Activated T-cell treated with anti-CD3 and anti-CD28 coated beads, Interleukin-2, amount 50 U/mL, for 48 hours (primary cell): ENCODE data around the gene FRMD4A.
"Not testable (repeated sequence)": the region's sequence is repeated elsewhere in the genome, so short reads cannot be mapped to it uniquely, and the experiment has no call there.

ENCODE experiments used
- DNase-seq, 2 experiments: peaks; one replicate each; pipeline ENCODE4 v3.0.0-alpha.2; 2020

The FRMD4A gene

DNA sequence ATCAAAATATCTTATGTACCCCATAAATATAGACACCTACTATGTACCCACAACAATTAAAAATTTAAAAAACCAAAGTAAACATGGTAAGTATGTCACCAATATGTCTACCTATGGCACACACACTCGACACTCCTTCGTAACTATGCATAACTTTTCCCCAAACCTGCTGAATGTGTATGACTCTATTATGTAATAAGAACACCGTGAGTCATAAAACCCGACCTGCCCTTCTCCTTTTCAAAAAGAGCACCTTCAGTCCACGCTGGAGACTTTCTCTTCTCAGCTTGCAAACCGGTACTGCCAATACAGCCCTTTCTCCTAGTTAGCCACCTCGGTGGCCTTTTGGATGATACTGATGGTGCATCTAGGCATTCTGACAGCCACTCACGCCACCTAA, 557.7 kb downstream of the FRMD4A start:
- no peak for DNase-seq

DNA sequence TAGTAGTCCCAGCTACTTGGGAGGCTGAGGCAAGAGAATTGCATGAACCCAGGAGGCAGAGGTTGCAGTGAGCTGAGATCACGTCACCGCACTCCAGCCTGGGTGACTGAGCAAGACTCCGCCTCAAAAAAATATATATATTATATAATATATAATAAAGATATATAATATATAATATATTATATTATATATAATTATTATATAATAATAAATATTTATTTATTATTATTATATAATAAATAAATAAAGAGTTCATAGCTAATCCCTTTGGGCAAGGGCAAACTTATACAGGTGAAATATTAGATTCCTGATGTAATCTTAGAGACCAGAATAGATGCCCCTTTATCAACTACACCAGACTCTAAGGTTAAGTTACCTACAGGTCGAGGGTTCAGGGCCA, 558.7 kb downstream of the FRMD4A start:
- no peak for DNase-seq

DNA sequence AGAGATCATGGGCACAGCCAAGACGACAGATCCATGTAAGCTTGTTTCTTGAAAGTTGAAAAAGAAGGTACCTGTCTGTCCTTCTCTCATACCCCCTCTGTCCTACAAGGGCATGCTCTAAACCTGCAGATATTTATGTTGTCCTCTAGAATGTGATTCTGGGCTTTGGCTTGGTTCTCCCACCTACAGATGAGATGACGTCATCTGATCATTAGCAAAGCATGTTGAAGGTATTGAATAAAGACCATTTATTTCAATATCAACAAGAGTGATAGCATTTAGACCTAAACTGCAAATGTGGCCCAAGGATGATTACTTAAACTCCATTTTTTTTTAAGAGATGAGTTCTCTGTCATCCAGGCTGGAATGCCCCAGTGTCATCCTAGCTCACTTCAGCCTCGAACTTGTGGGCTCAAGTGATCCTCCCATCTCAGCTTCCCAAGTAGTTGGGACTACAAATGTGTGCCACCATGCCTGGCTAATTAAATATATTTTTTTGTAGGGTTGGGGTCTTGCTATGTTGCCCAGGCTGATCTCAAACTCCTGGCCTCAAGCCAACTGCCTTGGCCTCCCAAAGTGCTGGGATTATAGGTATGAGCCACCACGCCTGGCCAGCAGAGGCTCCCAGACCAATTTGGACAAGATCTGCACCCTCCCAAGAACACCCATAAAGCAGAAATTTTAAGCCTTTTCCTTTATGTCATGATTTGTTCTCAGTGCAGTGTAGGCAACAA, 559.8 kb downstream of the FRMD4A start:
- no peak for DNase-seq

DNA sequence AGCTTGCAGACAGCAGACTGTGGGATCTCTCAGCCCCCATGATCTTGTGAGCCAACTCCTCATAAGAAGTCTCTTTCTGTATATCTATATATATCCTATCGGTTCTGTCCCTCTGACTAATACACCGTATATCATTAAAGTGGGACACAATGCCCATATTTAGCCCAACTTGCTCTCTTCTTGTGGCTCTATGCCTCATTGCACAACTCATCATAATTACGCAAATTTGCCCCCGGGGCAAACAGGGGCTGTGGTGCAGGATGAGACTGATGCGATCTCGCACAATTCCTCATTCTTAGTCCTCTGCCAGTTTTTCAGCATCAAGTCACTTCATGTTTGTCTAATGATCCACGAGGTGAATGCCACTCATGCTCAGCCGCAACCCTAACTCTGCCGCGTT, 560.8 kb downstream of the FRMD4A start:
- no peak for DNase-seq

DNA sequence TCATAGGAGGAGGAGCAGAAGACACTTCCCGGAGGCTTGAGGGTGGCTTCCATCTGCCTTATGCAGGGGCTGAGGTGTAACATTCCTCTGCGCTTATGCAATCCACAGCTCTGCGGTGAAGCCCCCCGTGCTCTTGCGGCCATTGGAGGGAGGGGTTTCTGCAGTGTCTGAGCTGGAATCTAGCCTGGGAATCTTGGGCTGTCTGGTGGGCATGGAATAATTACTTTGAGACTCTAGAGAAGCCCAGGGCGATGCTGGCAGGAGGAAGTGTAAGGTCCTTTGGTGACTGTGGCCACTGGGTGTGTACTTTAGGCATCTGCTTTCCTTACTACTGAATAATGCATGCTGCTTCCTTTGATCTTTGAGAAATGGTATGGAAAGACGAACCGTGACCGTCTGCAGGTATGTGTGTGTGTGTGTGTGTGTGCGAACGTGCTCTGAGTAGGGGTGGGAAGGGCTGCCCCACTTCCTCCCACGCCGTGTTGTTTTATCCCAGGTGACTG, 563.0 kb downstream of the FRMD4A start:
- no peak for DNase-seq

DNA sequence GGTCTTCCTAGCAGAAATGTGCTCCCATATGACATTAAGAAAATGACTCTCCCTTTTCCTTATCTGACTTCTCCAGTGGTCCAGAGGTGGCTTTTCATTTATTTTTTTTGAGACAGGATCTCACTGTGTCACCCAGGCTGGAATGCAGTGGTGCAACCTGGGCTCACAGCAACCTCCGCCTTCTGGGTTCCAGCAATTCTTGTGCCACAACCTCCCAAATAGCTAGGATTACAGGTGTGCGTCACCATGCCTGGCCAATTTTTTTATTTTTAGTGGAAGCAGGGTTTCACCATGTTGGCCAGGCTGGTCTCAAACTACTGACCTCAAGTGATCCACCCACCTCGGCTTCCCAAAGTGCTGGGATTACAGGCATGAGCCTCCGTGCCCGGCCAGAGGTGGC, 563.6 kb downstream of the FRMD4A start:
- DNase-seq = not testable (repeated sequence)

DNA sequence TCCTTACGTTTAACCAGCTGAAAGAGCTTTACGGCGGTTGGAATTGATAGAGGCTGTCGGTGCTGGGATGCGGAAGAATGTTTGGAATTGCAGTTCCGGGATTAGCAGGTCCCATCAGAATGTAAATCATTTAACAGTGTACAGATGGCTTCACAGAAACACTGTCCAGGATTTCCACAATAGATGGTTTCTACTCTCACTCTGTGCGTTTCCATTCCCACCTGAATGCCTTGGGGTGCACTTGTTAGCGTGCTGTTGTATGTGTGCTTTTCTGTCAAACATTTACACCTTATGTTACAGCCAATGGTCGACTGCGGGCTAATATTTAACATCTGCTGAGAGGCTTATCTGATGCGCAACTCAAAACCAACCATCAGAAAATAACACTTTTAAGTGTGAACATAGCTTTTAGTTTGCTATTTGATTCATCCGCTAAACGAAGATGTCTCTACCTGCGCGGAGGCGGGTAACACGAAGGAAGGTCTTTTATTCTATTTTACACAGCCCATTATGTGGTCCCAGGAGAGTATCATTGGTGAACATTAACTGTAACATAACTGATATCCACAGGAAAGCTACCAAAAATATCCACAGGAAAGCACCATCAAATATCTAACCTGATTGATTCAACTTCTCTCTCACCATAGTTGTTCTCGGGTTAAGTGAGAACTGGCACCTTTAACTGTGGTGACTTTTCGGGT, 564.9 kb downstream of the FRMD4A start:
- DNase-seq = no peak

DNA sequence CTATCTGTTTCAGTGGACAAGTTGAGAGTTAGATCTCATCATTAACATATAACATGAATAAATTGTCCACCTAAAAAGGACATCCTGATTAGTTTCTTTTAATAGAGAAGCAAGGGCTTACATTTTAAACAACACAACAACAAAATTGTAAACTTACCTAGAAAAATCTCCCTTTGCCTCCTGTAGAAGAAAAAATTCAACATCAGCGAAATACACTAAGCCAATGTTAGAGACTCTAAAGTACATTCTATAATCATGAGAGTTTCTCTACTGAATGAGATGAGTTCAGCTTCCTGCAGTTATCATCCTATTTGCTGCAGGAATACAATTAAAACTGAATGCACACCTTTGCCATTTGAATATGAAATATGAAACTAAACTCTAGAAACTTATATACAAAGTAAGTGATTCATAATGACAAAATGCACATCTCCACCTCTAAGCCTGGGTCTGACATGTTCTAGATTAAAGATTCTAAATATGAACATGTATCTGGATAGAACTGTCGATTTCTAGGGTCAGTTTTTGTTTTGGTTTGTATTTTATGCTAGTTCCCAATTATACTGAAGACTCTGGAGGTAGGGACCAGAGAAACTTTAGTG, 569.1 kb downstream of the FRMD4A start:
- DNase-seq = no peak

DNA sequence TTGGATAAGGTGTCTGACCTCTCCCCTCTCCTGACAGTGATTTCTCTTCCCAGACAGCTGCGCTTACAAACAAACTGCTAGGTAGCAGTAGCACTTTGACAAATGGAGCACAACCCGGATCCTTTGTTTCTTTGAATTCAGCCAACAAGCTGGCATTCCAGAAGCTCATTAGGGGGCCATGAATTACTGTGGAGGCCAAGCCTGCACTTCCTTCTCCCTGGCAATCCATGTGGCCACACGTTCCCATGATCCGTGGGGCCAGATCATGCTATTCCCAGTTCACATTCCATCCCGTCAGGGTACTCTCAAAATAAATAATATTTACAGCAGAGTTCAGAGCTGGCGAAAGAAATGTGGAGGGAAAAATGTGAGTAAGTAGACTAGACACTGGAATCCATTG, 571.6 kb downstream of the FRMD4A start:
- no peak for DNase-seq

DNA sequence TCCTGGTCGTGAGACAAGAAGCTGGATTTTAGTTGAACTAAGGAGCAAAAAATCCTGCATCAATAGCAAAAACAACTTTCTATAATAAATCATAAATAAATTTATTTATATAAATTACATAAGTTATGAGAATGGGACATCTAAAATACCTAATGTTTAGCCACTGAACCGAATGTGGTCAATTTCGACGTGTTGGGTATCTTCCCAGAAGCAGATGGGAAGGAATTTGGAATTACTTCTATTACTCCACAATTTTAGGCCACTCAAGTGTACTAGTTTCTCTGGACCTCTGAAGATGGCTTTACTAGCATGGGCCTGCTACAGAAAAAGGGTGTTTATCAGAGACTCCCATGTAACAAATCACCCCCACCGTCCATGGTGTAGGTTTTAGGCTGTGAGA, 572.0 kb downstream of the FRMD4A start:
- no peak for DNase-seq

DNA sequence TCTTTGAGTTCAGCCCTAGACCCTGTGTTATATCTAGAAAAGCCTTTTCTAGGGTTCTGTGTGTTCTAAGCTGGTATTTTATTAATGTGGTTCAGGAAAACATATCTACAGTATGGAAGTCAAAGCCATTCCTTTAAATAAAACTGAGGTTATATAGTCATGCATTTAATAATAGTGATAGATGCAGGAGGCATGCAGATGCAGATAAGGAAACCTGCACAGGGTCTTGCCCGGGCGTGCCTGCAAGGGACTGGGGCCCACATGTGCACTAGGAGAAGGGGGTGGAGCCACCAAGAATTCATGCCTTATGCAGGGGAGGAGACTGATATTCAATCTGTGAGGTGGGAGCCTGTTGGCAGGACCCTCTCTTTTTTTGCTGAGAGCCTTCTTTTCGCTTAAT, 572.4 kb downstream of the FRMD4A start:
- no peak for DNase-seq

DNA sequence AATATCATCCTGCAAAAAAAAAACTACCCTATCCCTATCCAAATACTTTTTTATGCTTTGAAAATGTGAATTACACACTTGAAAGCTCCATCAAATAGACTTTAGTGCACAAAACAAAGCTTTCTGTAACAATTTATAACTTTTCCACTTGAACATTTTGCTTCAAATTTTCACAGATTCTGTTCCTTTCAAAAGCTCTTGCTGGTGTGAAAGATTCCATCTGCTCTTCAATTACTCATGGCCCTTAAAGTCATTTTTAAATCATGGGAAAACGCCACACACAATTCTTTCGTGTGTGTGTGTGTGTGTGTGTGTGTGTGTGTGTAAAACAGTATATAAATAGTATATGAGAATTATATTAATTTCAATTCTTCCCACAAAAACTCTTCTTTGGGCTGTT, 576.4 kb downstream of the FRMD4A start:
- no peak for DNase-seq

DNA sequence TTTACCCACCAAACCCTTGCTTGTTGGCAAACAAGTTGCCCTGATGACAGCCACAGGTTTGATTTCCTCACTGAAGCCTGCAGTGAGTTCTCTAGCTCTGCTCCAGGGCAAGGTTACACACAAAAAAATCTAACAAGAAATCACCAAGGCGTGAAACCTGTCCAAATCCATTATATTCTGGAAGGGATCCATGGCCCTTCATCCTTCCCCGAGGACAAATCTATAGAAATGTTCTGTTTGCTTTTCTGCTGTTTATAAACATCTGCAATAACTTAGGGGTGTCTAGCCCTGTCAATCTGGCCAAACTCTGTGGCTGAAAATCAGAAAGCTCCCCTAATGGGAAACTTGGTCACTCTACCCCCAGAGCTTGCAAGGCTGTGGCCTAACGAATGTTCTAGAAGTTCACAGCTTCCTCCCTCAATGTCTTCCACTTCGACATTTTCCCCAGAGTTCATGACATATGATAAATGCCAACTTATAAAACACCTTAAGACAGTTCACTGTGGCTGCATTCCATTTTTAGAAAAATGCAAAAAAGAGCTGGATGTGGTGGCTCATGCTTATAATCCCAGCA, 579.4 kb downstream of the FRMD4A start:
- no peak for DNase-seq

DNA sequence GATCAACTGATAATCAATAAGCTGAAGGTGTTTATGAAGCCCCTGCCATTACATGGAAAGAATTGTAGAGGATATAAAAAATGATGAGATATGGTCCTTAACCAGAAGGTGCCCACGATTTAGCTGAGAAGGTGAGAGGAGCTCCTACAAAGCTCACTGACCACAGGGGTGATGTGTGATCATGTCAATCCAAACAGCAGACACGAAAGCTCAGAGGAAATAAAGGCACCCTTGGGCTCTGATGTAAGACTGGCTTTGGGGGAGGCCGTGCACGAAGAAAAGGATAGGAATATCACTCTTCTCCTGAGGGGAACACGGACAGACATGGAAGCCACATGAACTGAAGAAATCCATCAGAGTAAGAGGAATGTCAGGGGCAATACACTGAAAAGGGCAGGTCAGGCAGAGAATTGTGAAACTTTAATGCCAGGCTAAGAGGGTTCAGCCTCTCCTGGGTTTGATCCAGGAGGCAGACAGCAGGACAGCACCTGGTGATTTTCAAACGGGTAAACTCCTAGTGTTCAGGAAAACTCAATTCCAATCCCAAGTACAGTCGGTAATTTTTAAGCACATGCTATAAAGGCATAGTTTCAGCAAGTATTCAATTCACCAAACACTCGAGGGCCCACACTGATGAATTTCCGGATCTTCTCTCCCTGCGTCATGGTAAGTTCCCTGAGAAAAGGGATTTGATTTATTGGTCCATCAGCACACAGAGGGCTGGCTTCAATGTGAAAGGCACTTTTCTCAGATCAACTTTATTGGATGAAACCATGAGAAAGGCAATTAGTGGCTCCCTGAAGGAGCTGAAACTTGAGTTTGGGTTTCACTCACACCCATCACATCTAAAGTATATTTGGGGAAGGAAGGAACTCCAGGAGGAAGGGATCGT, 580.2 kb downstream of the FRMD4A start:
- no peak for DNase-seq

DNA sequence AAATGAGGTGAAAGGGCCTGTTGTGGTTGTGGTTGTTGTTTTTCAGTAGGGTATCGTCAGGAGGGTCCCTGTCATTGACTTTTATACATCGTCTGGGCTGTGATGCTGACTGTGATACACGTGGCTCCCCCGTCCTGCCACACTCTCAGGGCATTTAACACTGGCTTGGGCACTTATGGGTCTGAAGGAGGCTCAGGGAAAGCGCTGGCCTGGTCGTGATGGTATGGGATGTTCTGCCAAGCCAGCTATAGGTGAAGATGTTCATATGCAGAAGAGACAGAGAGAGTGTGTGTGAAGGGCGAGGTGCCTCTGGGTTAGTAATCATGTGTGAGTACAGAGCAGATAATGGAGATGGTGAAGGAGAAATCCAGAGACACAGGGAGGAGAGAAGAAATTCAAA, 585.5 kb downstream of the FRMD4A start:
- DNase-seq = no peak

DNA sequence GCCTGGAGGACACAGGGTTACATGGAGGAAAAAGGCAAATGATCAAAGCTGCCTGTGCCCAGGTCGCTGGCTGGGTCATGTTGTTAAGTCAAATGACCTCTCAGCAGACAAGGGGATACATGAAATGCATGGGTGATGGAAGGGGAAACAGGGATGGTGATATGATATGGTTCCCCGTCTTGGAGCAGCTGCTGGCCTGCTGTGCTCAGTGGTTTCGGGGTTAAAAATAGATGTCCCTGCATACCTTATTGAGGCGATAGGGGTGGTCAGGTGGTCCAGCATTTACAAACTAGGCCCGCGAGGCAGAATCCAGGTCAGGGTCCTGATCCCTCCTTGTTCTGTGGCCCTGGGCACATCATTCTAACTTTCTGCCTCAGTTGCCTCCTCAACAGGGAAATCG, 586.8 kb downstream of the FRMD4A start:
- no peak for DNase-seq

DNA sequence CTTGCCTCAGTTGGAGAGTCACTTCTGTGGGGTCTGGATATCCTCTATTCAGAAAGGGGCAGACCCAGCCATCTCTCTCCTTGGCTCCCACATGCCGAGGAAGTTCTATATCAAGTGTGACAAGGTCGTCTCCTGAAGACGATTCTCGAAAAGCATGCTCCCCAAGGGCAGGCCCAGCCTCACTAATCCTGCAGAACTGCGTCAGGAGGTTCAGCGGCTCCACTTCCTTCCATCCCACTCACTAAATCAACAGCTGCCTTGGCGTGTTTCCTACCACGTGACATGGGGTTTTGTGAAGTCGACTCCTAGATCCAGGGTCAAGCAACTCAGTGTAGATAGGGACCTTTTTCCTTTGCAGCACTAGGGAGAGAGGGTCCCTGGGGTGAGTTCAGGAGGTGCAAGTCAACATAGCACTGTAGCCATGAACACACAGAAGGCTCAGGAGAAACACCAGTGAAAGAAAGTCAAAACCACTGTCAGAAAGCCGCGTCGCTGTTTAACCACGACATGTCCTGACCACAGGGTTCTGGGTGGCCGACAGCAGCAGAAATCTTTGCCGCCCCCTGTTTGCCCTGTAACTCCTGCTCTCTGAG, 587.5 kb downstream of the FRMD4A start:
- no peak for DNase-seq

DNA sequence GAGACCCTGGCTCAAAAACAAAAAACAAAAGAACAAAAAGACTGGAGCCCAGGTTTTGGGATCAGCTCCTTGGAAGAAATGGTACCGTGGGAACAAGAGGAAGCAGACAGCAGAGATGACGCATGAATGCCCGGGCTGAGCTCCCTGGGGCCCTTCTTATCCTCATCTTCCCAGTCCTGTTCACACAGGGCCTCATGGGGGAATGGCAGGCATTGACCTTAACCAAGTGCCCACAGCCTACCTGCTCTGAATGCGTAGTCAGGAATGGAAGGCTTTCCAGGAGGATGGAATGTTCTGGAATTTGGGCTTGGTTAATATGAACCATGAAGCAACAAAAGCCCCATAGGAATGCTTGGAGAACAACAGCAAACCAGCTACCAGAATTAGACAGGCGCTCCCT, 589.3 kb downstream of the FRMD4A start:
- no peak for DNase-seq

DNA sequence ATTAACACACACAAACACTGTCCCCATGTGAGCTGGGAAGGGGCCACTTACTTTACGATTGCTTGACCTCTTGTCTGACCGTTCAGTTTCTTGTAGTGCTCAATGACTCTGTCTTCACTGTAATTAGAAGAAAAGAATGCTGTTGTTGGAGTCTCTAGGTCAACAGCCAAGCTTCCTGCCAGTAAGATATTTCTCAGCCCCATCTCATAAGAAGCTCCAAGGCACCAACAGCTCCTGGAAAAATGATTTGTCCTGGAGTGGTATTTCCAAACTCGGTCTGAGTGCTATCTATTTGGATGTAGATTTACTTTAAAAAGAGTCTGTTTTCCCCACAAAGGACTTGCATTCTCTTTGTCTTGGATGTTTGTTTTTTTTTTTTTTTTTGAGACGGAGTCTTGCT, 590.3 kb downstream of the FRMD4A start:
- DNase-seq = no peak

DNA sequence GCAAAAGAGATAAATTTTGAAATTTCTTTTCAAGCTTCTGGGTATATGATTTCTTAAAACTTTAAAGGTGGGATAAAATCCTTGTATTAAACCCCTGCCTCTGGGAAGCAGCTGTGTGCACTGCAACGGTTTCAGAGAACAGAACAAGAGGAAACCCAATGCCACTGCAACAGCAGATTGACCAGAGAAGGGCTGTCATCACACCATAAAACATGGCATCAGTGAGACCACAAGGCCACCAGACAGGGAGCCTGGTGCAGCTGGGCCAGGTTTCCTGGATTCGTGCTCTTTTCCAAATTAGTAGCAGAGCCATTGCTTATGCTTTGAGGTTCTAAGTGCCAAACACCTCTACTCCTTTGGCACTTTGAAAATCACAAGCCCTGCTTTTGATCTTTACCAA, 591.5 kb downstream of the FRMD4A start:
- DNase-seq = no peak

DNA sequence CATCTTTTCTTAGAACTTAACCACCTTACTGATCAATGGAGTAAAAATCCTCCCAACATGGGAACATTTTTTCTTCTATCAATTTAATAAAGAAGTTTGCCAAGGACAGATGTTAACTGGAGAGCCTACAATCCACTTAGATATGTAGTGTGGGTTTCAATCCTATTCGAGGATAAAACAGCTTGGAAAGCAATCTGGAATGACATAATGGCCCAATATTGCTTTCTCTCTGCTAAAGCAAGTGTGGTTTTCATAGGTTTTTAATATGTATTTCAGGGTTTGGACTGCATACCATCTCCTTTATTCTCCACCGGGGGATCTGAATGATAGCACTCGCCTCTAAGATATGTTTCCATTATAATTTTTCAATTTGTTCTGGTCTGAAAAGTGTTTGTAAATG, 594.2 kb downstream of the FRMD4A start:
- no peak for DNase-seq

DNA sequence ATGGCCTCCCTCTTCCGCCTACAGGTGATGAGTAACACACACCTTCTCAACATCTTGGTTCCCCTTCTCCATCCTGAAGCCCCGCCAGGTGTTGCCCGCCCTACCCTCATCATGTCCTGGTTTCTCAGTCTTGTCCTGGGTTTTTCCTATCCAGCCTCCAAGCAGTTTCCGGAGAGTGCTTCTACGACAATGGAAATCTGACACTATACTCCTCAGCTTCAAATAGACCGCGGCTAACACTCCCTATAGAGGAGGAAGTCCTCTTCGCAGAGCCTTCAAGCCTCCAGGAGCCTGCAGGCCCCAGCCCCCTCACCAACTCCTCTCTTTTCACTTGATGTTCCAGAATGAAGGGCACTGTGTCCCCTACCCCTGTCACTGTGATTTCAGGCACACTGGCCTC, 596.6 kb downstream of the FRMD4A start:
- no peak for DNase-seq
